ENCODE measurements around the gene GRIK3.

Gene GRIK3

GRCh38 chr1:36874271-36875060 is 159.8 kb downstream of the GRIK3 start:
- no peak for DNase-seq (ENCODE audit: low read depth)

- DNase-seq (ENCODE audit: low read depth), result no peak
Measured at GRCh38 chr1:36872858-36873257, 161.5 kb downstream of the GRIK3 start.

GRCh38 chr1:36872126-36872754 is 162.1 kb downstream of the GRIK3 start:
- DNase-seq (ENCODE audit: low read depth), result no peak

- DNase-seq (ENCODE audit: low read depth), result no peak
Measured at GRCh38 chr1:36871146-36871971, 163.0 kb downstream of the GRIK3 start.

GRCh38 chr1:36869826-36870225 is 164.5 kb downstream of the GRIK3 start:
- DNase-seq (ENCODE audit: low read depth), result no peak

GRCh38 chr1:36869054-36869453 is 165.3 kb downstream of the GRIK3 start:
- DNase-seq (ENCODE audit: low read depth), result no peak

GRCh38 chr1:36867575-36867974 is 166.7 kb downstream of the GRIK3 start:
- no peak for DNase-seq (ENCODE audit: low read depth)

GRCh38 chr1:36866169-36866814 is 168.0 kb downstream of the GRIK3 start:
- no peak for DNase-seq (ENCODE audit: low read depth)

- no peak for DNase-seq (ENCODE audit: low read depth)
Measured at GRCh38 chr1:36865602-36865900, 168.8 kb downstream of the GRIK3 start.

GRCh38 chr1:36864823-36865601 is 169.3 kb downstream of the GRIK3 start:
- no peak for DNase-seq (ENCODE audit: low read depth)

- DNase-seq (ENCODE audit: low read depth), result no peak
Measured at GRCh38 chr1:36864182-36864822, 170.0 kb downstream of the GRIK3 start.

- no peak for DNase-seq (ENCODE audit: low read depth)
Measured at GRCh38 chr1:36863500-36863899, 170.8 kb downstream of the GRIK3 start.

GRCh38 chr1:36863061-36863460 is 171.3 kb downstream of the GRIK3 start:
- no peak for DNase-seq (ENCODE audit: low read depth)

GRCh38 chr1:36861375-36861774 is 172.9 kb downstream of the GRIK3 start:
- DNase-seq (ENCODE audit: low read depth), result no peak

GRCh38 chr1:36859926-36860325 is 174.4 kb downstream of the GRIK3 start:
- DNase-seq (ENCODE audit: low read depth), result no peak

- no peak for DNase-seq (ENCODE audit: low read depth)
Measured at GRCh38 chr1:36858981-36859380, 175.3 kb downstream of the GRIK3 start.

- DNase-seq (ENCODE audit: low read depth), result no peak
Measured at GRCh38 chr1:36858553-36858952, 175.8 kb downstream of the GRIK3 start.

GRCh38 chr1:36857754-36858153 is 176.6 kb downstream of the GRIK3 start:
- no peak for DNase-seq (ENCODE audit: low read depth)

GRCh38 chr1:36855699-36856494 is 178.4 kb downstream of the GRIK3 start:
- DNase-seq (ENCODE audit: low read depth), result no peak

GRCh38 chr1:36853638-36854037 is 180.7 kb downstream of the GRIK3 start:
- no peak for DNase-seq (ENCODE audit: low read depth)
